Ammon's horn (tissue), 1 donor: ENCODE results near the gene ITFG1.
"Not testable (repeated sequence)": the region's sequence is repeated elsewhere in the genome, so short reads cannot be mapped to it uniquely, and the experiment has no call there.

ENCODE experiments used
- DNase-seq: peaks from one replicate; pipeline ENCODE4 v3.0.0-alpha.2; 2016; ENCODE audit warnings: low spot score

The ITFG1 gene

DNA sequence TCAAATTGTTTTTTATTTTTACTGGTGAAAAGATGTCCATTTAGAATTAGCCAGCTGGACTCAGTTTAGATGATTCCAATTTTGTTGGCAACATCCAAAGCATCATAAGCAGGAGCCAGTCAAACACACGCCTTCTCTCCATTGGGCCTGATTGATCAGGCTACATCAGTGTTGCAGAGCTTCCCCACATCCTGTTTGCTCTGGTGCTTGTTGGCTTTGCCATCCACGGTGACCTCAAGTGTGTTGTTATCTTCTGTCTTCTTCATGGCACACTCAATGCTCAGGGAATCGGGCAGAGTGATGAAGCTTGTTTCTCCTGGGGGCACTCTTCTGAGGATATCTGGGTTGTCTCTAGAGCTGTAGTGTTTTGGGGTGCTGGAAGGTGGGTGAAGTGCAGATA is 310.8 kb downstream of the ITFG1 start:
- no peak for DNase-seq

GRCh38 chr16:47144559-47144877 is 316.3 kb downstream of the ITFG1 start:
- no peak for DNase-seq

DNA sequence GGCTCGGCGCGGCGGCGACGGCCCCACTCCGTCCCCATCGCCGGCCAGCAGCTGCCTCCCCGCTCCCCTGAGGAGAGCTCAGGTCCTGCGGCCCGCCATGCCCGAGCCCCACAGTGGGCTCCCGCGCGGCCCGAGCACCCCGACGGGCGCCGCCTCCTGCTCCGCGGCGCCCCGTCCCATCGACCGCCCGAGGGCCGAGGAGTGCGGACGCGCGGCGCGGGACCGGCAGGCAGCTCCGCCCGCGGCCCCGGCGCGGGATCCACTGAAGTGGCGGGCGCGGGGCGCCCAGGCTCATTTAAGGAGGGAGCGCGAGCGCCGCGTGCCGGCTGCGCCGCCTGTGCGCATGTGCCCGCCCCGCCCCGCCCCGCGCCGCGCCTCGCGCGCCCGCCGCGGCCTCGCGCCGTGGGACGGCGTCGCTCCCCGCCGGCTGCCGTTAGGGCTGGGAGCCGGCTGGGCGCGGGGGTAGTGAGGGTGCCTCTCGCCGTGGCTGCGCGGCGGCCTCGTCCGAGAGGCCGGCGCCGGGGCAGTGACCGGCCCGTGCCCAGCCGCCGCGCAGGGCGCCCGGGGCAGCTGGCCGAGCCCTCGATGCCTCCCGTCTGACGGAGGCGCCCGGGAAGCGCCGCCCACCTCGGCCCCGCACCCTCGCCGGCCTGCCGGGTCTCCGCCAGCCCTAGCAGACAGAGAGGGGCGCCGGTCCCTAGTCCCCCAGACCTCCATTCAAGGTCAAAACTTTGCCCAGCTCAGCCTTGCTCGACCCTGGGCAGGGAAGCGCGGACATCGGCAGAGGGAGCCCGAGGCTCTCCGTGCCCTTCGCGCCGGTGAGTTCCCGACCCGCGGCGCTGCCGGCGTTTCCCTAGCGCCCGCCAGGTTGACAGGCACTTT is 316.9 kb downstream of the ITFG1 start, which contains the start of gene NETO2:
Gene NETO2, minus strand, starts transcription at position 269 of the 882 bp plus-strand sequence. CDS start 333 bp downstream, outside the sequence.
- DNase-seq, result peak; percentile 49

- peak; percentile 12 for DNase-seq
Observed at GRCh38 chr16:47142821-47143676, 317.8 kb downstream of the ITFG1 start.

DNA sequence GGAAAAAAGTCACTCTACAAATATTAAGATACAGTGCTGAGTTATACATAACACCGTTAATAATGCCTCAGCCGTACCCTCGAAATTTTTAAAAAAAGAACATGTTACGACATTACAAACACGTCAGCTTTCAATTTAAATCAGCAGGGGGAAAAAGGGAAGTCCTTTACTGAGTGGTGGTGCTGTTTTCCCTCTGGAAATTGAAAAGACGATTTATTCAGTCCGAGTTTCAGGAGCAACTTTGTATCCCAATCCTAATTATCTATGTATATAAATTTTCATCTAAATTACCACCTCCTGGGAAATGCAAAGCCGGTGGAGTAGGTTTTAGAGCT is 318.4 kb downstream of the ITFG1 start:
- DNase-seq, result peak; percentile 17

GRCh38 chr16:47141773-47142485 is 318.9 kb downstream of the ITFG1 start:
- DNase-seq, result peak; percentile 96

GRCh38 chr16:47140686-47141085 is 320.2 kb downstream of the ITFG1 start:
- DNase-seq, result no peak

- no peak for DNase-seq
Observed at GRCh38 chr16:47139561-47140185, 321.2 kb downstream of the ITFG1 start.

- not testable (repeated sequence) for DNase-seq
Observed at GRCh38 chr16:47137925-47138324, 322.9 kb downstream of the ITFG1 start.

DNA sequence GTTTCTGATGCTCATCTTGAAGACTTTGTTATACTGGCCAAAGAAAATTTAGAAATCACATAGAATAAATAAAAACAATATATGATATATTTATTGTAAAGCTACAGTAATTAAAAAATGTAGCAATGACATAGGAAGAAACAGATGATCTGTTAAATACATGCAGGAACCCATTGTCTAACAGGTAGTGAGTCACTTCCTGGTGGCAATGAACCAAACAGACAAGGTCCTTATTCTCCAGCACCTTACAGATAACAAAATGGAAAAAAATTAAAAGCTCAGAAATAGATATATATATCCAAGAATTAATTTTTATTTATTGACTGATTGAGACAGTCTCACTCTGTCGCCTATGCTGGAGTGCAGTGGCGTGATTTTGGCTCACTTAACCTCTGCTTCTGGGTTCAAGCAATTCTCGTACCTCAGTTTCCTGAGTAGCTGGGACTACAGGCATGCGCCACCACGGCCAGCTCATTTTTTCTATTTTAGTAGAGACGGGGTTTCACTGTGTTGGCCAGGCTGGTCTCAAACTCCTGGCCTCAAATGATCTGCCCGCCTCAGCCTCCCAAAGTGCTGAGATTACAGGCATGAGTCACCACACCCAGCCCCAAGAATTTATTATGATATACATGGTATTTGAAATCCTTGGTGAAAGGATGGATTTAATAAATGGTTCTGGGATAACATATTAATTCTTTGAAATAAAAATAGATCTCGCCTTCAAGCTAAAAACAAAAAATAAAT is 324.6 kb downstream of the ITFG1 start:
- no peak for DNase-seq

DNA sequence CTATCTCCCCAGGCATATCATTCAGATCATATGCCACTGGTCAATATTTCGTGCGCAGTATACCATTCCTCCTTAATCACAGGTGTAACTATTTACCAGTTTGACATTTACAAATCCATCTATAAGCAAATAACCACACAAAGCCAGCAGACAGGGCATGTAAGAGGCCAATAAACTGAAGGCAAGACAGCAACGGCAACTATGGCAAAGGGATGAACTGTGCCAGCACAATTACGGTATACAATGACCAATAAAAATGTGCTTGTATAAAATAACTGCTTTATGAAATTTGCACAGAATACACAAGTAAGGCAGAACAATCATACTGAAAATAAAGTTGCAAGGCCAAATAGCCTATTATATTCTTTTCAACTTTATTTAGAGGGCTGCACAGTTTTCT is 326.3 kb downstream of the ITFG1 start:
- DNase-seq, result no peak

DNA sequence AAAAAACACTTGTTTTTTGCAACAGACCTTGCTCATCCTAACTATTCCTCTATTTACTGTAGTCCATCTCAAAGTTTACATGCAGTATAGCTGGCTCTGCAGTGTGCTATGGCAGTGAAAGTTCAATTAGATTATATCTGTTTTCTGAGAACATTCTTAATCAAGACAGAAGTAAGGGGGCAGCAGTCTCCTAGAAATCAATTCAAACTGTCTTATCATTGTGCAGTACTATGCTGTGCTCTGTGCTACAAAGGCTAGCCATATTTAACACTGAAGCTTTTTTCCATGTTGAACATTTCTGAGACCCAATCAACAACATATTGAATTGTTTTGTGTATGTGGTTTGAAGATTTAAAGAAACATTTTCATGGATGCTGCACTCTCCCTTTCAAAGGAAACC is 328.6 kb downstream of the ITFG1 start:
- no peak for DNase-seq

GRCh38 chr16:47129755-47130435 is 331.0 kb downstream of the ITFG1 start:
- DNase-seq, result no peak

DNA sequence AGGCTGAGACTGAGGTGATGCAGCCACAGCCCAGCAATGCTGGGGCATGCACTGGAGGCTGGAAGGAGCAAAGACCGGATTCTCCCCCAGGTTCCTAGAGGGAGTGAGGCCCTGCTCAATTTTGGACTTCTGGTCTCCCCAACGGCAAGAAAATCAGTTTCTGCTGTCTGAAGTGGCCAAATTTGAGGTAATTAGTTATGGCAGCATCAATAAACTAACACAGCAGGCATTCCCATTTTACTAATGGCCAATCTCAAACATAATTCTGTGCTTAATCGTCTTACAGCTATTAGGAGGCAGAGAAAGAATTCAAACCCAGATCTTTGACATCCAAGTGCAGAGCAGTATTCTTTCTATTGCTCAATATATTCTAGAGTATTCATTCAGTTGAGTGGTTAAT is 333.3 kb downstream of the ITFG1 start:
- DNase-seq, result no peak

DNA sequence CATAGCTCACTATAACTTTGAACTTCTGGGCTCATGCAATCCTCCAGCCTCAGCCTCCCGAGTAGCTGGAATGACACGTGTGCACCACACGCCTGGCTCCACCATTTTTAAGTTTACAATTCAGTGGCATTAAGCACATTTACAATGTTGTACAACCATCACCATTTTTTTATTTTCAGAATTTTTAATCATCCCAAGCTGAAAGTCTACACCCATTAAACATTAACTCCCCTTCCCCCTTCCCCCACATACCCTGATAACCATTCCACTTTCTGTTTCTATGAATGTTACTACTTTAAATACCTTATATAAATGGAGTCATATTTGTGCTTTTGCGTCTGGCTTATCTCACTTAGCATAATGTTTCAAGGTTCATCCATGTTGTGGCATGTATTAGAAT is 335.1 kb downstream of the ITFG1 start:
- no peak for DNase-seq

DNA sequence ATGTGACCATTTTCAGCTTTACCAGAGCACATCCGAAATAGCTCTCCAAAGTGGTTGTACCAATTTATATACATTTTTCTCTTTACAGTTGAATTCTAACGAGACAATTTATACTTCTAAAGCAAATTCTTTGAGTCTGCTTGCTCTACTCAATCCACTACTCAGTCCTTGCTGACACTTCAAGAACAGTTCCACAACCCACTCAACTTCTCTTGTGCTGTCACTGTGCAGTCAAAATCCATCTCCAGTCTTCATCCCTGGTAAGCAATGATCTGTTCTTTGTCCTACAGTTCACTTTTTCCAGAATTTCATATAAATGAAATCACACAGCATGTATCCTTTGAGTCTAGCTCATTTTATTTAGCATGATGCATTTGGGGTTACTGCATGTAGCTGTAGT is 347.7 kb downstream of the ITFG1 start:
- DNase-seq, result no peak

GRCh38 chr16:47110939-47111338 is 349.9 kb downstream of the ITFG1 start:
- DNase-seq, result no peak

DNA sequence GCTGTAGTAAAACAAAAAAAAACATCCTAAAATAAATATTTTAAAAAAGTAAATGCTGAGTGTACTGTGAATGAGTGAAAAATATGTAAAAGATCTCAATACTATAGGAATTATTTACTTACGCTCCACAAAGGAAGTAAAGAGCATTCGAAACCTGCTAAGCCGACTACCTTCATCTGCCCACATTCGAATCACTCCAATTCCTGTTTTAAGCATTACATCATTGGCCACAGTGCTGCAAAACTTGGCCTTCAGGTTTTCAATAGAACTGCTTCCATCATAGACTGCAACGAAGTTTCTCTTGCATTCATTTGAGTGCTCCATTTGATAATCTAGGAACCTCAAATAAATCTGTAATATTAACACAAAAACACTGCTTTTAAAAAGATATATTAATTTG is 351.5 kb downstream of the ITFG1 start:
- no peak for DNase-seq
